Duodenal mucosa (tissue), 2 donors: ENCODE measurements around the gene TRIM67.

Experiments used
- H3K27ac ChIP-seq: one replicate; pipeline ENCODE4 v1.7.0; 2013; ENCODE audit warnings: low read depth, low read length
- H3K27me3 ChIP-seq, 2 donors: one replicate each; pipeline ENCODE4 v1.7.0; 2013; ENCODE audit warnings: low read length in 2 of 2, control low read depth in 1 of 2; ENCODE audit not compliant: insufficient read depth in 2 of 2, control insufficient read depth in 1 of 2
- H3K36me3 ChIP-seq, 2 donors: one replicate each; pipeline ENCODE4 v1.7.0; 2013; ENCODE audit warnings: low read length in 2 of 2, control low read depth in 1 of 2; ENCODE audit not compliant: insufficient read depth in 2 of 2, control insufficient read depth in 1 of 2
- H3K4me1 ChIP-seq, 2 donors: one replicate each; pipeline ENCODE4 v1.7.0; 2013; ENCODE audit warnings: low read length in 2 of 2, control low read depth in 1 of 2; ENCODE audit not compliant: insufficient read depth in 2 of 2, control insufficient read depth in 1 of 2
- H3K4me3 ChIP-seq, 2 donors: one replicate each; pipeline ENCODE4 v1.7.0; 2013; ENCODE audit warnings: low read length in 2 of 2, low read depth in 1 of 2
- H3K9ac ChIP-seq, 2 donors: one replicate each; pipeline ENCODE4 v1.7.0; 2013; ENCODE audit warnings: low read length in 2 of 2, low read depth in 1 of 2
- H3K9me3 ChIP-seq, 2 donors: one replicate each; pipeline ENCODE4 v1.7.0; 2013; ENCODE audit warnings: low read length in 2 of 2, control low read depth in 1 of 2; ENCODE audit not compliant: control insufficient read depth in 1 of 2

TRIM67 gene

GRCh38 chr1:231189683-231190270 is 27.9 kb downstream of the TRIM67 start:
- Histone ChIP-seq H3K4me1 (peaks cover 0 to 6% of the 10 kb centered on the region in 2 donors), H3K4me3 (no peak overlapping the region), H3K9ac (no peak overlapping the region), H3K36me3 (no peaks in the 10 kb centered on the region), H3K27me3 (peaks cover 7 to 12% of the 10 kb centered on the region in 2 donors), H3K27ac (no peak overlapping the region), H3K9me3 (peaks cover 0 to 5% of the 10 kb centered on the region in 2 donors)

- Histone ChIP-seq H3K27ac (no peak overlapping the region), H3K9ac (no peak overlapping the region), H3K36me3 (no peaks in the 10 kb centered on the region), H3K4me3 (no peak overlapping the region), H3K27me3 (peaks cover 7 to 12% of the 10 kb centered on the region in 2 donors), H3K9me3 (peaks cover 0 to 5% of the 10 kb centered on the region in 2 donors), H3K4me1 (peaks cover 0 to 6% of the 10 kb centered on the region in 2 donors)
Measured at GRCh38 chr1:231190456-231190855, 28.6 kb downstream of the TRIM67 start.

- no peak overlapping the region for H3K9ac ChIP-seq
- H3K4me1 ChIP-seq, result peaks cover 0 to 6% of the 10 kb centered on the region in 2 donors
- no peaks in the 10 kb centered on the region for H3K36me3 ChIP-seq
- H3K27me3 ChIP-seq, result peaks cover 10% of the 10 kb centered on the region in 2 donors
- H3K9me3 ChIP-seq, result peaks cover 0 to 5% of the 10 kb centered on the region in 2 donors
- no peak overlapping the region for H3K27ac ChIP-seq
- H3K4me3 ChIP-seq, result no peak overlapping the region
Measured at GRCh38 chr1:231192620-231193163, 30.8 kb downstream of the TRIM67 start.

- peaks cover 0 to 6% of the 10 kb centered on the region in 2 donors for H3K4me1 ChIP-seq
- H3K9me3 ChIP-seq, result peaks cover 0 to 5% of the 10 kb centered on the region in 2 donors
- H3K4me3 ChIP-seq, result no peak overlapping the region
- peaks cover 2 to 3% of the 10 kb centered on the region in 2 donors for H3K27me3 ChIP-seq
- H3K36me3 ChIP-seq, result no peaks in the 10 kb centered on the region
- no peak overlapping the region for H3K9ac ChIP-seq
- no peak overlapping the region for H3K27ac ChIP-seq
Measured at GRCh38 chr1:231193710-231194340, 32.0 kb downstream of the TRIM67 start.

- H3K9me3 ChIP-seq, result peaks cover 0 to 5% of the 10 kb centered on the region in 2 donors
- peaks cover 3 to 6% of the 10 kb centered on the region in 2 donors for H3K27me3 ChIP-seq
- H3K36me3 ChIP-seq, result no peaks in the 10 kb centered on the region
- peaks cover 0 to 6% of the 10 kb centered on the region in 2 donors for H3K4me1 ChIP-seq
- H3K9ac ChIP-seq, result no peak overlapping the region
- no peak overlapping the region for H3K27ac ChIP-seq
- H3K4me3 ChIP-seq, result no peak overlapping the region
Measured at GRCh38 chr1:231194476-231194842, 32.6 kb downstream of the TRIM67 start.

- Histone ChIP-seq H3K4me3 (no peak overlapping the region), H3K9me3 (peaks cover 0 to under 1% of the 10 kb centered on the region in 2 donors), H3K9ac (no peak overlapping the region), H3K36me3 (no peaks in the 10 kb centered on the region), H3K27ac (no peak overlapping the region), H3K4me1 (peaks cover 0 to 6% of the 10 kb centered on the region in 2 donors), H3K27me3 (peaks cover 3 to 6% of the 10 kb centered on the region in 2 donors)
Measured at GRCh38 chr1:231194843-231195516, 33.1 kb downstream of the TRIM67 start.

- Histone ChIP-seq H3K27me3 (peaks cover 3 to 6% of the 10 kb centered on the region in 2 donors), H3K36me3 (no peaks in the 10 kb centered on the region), H3K9ac (no peak overlapping the region), H3K9me3 (no peaks in the 10 kb centered on the region), H3K4me3 (no peak overlapping the region), H3K4me1 (peaks cover 0 to 6% of the 10 kb centered on the region in 2 donors), H3K27ac (no peak overlapping the region)
Measured at GRCh38 chr1:231196307-231196706, 34.4 kb downstream of the TRIM67 start.

- Histone ChIP-seq H3K9me3 (no peaks in the 10 kb centered on the region), H3K4me1 (peaks cover 0 to 6% of the 10 kb centered on the region in 2 donors), H3K27me3 (peaks cover 3 to 7% of the 10 kb centered on the region in 2 donors), H3K9ac (no peak overlapping the region), H3K4me3 (no peak overlapping the region), H3K36me3 (no peaks in the 10 kb centered on the region), H3K27ac (no peak overlapping the region)
Measured at GRCh38 chr1:231196728-231197127, 34.9 kb downstream of the TRIM67 start.

- no peaks in the 10 kb centered on the region for H3K9me3 ChIP-seq
- no peak overlapping the region for H3K4me3 ChIP-seq
- H3K36me3 ChIP-seq, result no peaks in the 10 kb centered on the region
- H3K4me1 ChIP-seq, result no peaks in the 10 kb centered on the region
- no peak overlapping the region for H3K27ac ChIP-seq
- H3K9ac ChIP-seq, result no peak overlapping the region
- H3K27me3 ChIP-seq, result peaks cover 3 to 9% of the 10 kb centered on the region in 2 donors
Measured at GRCh38 chr1:231199868-231200267, 38.0 kb downstream of the TRIM67 start.
